HG03342 (cell line): ENCODE measurements around the gene PTH2R.

Experiments
- ATAC-seq: cut with Tn5 transposase; IDR thresholded peaks from one replicate; pipeline ENCODE4 v1.9.1; 2021; ENCODE audit warnings: mild to moderate bottlenecking, moderate library complexity; ENCODE audit not compliant: unreplicated experiment

The PTH2R gene

GRCh38 chr2:208542465-208543041 lies 136.0 kb downstream of the PTH2R start:
- ATAC-seq, result no peak
